T1000 (cell line): ENCODE data around the gene TCF4.

Experiments
- DNase-seq: peaks from one replicate; lab custom pipeline; 2025; ENCODE audit warnings: mixed read lengths; lab: John Stamatoyannopoulos, UW

The TCF4 gene

DNA sequence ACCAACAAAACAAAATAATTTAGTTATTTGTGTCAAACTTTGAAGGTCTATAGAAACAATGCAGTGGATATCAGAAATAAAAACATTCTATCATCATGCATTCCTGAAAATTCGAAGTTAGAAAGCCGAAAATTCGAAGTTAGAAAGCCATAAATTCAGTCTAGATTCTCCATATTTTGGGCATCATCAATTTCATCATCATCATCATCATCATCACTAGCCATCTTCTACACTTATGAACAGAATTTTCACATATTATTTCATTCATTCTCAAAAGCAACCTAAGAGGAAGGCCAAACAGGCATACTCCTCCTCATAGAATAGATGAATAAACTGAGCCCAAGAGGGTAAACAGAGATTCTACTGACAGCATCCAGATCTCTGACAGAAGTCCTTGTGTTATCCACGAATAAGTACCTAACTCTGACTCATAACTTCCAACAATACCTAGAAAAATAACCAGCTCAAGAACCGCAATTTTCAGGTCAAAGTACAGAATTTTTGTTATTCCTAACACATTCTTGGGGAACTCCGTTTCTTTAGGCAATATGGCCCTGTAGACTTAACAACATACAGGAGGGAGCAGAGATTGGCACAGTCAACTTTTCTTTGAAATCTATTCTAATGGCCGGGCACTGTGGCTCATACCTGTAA lies 84.7 kb downstream of the TCF4 start:
- DNase-seq, result no peak

GRCh38 chr18:55501982-55502710 lies 85.8 kb downstream of the TCF4 start:
- DNase-seq, result no peak

GRCh38 chr18:55501579-55501978 lies 86.4 kb downstream of the TCF4 start:
- no peak for DNase-seq

GRCh38 chr18:55500316-55501086 lies 87.5 kb downstream of the TCF4 start:
- no peak for DNase-seq

GRCh38 chr18:55499526-55499925 lies 88.5 kb downstream of the TCF4 start:
- DNase-seq, result no peak

GRCh38 chr18:55497825-55498403 lies 90.1 kb downstream of the TCF4 start:
- DNase-seq, result no peak

GRCh38 chr18:55494899-55495298 lies 93.1 kb downstream of the TCF4 start:
- no peak for DNase-seq

DNA sequence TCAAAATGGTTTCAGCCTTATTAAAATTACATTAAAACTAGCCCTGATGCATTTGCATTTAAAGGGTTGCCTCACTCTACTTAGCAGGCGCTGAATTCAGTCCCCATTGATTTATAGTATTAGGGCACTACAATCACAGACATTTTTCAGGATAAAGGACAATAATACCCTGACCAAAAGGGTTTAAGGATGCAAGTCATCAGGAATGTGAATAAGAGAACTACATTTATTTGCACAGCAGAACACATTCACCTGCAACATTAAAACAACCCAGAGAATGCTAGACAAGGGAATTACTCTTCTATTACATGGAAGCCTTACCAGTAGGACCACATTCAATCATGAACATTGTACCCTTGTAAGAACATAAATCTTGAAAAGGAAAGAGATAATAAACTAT lies 93.6 kb downstream of the TCF4 start:
- no peak for DNase-seq

GRCh38 chr18:55491616-55492015 lies 96.4 kb downstream of the TCF4 start:
- DNase-seq, result no peak

- DNase-seq, result no peak
Measured at GRCh38 chr18:55489034-55489986, 98.7 kb downstream of the TCF4 start.

DNA sequence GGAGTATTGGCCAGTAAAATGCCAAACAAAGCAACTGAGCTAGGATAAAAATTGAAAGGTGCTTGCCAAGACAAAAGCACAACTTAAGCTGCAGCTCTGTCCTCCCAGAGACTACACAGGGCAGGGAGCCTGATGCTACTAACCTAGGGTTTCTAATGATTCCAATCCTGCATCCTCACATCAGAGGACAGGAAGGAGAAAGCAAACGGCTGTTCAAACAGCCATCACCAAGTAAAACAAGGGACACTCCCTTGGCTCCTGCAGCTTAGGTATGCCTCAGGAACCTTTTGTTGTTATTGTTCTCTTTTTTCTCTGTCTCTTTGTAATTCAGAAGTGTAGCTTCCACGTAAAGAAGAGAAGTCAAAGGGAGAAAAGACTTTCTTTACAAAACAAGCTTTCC lies 99.5 kb downstream of the TCF4 start:
- no peak for DNase-seq

DNA sequence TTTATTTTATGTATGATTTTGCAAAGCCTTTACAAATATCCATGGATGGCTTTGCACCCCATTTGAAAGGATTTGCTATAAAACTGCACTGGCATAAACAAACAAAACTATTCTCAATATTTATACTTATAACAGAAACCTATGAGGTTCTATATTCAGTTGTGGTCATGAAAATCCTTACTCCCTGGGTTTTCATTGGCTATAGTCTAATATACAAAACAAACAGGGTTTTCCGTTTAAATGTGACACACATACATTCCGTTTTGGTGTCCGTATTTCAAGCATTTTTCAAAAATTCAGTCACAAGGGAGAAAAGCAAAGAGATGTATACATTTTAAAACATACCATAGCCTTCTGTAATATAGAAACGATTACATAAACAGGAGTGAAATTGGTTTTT lies 100.0 kb downstream of the TCF4 start:
- DNase-seq, result no peak

GRCh38 chr18:55486936-55487335 lies 101.1 kb downstream of the TCF4 start:
- DNase-seq, result no peak

DNA sequence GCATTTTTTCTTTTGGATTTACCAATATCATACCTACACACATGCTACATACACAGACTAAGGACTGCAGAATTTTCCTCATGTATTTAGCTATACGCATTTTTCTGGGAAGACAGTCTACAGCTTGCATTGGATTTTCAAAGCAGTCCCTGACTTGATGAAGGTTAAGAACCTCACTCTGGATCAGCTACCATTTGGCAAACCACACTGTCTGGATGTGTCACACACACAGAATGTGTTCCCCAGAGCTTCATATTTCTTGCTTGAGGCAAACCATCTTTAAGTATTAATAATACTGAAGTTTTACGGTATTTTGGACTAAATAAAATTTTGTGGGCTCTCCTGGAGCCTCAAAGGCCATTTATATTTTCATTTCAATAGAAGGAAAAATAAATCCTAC lies 102.3 kb downstream of the TCF4 start:
- DNase-seq, result no peak

DNA sequence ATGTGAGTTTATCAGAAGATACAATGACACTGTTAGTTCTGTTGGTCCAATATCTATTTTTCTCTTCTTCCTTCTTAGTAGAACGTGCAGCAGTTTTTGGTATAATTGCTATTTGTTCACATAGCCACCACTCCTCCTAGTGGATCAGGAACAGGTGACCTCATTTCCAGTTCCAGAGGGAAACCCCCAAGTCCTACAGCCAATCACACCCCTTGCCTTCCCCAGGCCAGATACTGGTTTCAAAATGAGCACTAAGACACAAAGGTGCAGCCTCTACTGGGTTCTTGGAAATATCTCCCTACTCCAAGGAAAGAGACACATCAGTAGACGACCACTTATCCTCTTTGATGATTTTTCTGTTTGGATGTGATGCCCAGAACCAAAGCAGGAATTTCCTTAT lies 103.2 kb downstream of the TCF4 start:
- no peak for DNase-seq

DNA sequence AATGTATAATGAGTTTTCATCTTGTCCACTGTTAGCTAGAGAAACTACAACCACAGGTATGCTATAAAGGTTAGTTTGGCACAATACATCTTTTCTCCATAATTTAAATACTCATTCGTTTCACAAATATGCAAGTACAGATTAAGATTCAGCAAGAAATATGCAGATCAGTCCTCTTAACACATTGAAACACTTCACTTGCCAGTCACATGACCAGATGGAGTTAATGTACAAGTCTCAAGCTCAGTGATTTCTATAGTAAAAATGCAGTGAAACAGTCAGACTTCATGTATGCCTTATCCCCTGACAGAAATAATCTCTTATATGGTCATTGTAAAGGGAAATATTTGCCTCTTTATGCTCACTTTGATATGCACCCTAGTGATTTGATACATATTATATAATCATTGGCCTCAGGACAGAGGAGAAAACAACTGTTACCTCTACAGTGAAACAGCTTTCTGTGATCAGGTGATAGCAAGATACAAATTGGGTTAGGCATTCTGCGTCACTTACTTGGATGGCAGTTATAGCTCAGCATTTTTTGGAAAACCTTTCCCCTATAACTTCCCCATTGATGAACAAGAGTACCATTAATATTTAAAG lies 104.6 kb downstream of the TCF4 start:
- DNase-seq, result no peak

DNA sequence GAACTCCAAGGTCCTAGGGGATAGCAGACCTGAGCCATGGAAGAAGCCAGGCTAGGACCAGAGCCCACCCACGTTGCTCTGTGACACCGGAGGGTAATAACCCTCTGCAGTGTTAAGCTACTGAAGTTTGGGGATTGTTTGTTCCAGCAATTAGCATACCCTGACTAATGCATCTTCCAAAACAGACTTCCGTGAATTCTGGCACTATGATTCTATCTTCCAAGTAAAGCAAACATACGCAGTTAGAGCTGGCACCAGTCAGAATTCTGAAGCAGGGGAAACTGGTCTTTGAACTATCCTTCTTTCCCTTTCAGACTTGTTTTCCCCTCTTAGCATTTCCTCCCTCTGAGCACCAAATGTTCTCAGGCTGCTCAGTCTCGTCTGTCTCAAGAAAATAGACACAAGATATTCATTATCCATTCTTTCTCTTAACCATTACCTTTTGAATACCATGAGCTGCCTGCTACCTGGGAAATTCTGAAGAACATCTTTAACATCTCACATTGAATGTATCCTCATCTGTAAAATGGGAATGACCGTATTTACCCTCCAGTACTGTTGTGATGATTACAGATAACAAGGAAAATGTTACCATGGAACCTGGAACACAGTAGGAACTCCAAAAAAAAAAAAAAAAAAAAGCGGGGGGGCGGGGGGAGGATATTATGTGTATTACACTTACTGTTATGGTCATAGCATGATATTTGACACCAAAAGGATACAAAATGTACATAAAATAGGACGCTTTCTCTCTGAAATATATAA lies 108.2 kb downstream of the TCF4 start:
- no peak for DNase-seq

- DNase-seq, result no peak
Measured at GRCh38 chr18:55477860-55478581, 110.0 kb downstream of the TCF4 start.

GRCh38 chr18:55477499-55477859 lies 110.5 kb downstream of the TCF4 start:
- no peak for DNase-seq

GRCh38 chr18:55475916-55476315 lies 112.1 kb downstream of the TCF4 start:
- DNase-seq, result no peak
